M059J (cell line): ENCODE measurements around the gene SMIM13. TPM values are rescaled to one million over a fixed set of nuclear protein-coding genes. Genes with fewer than 3 reads are reported as not detected.

Experiments used
- DNase-seq: peaks from one replicate; pipeline ENCODE4 v3.0.0-alpha.2; 2012; ENCODE audit warnings: low read depth
- total RNA-seq: library from RNA; depleted of rRNA; stranded (reverse); fragments of >200 nt; shearing (Covaris generic); gene quantifications from 2 replicates; pipeline ENCODE4 v1.2.3, GENCODE V29; 2014

Gene SMIM13
- total RNA-seq, 1 experiment from 2014 or later: 26.8 TPM

GRCh38 chr6:11121851-11122250, 28.2 kb downstream of the SMIM13 start:
- no peak for DNase-seq

GRCh38 chr6:11122380-11122779, 28.7 kb downstream of the SMIM13 start:
- no peak for DNase-seq

GRCh38 chr6:11123978-11124377, 30.3 kb downstream of the SMIM13 start:
- no peak for DNase-seq

- DNase-seq: peak; percentile 90
Measured at GRCh38 chr6:11126876-11127275, 33.2 kb downstream of the SMIM13 start.

GRCh38 chr6:11128608-11129007, 35.0 kb downstream of the SMIM13 start:
- no peak for DNase-seq

- no peak for DNase-seq
Measured at GRCh38 chr6:11129908-11130565, 36.4 kb downstream of the SMIM13 start.

GRCh38 chr6:11130605-11131004, 37.0 kb downstream of the SMIM13 start:
- no peak for DNase-seq

- DNase-seq: no peak
Measured at GRCh38 chr6:11132194-11132888, 38.7 kb downstream of the SMIM13 start.

- no peak for DNase-seq
Measured at GRCh38 chr6:11133281-11133680, 39.6 kb downstream of the SMIM13 start.

GRCh38 chr6:11136809-11137208, 43.2 kb downstream of the SMIM13 start:
- DNase-seq: no peak

- peak; percentile 73 for DNase-seq
Measured at GRCh38 chr6:11139051-11139960, 45.7 kb downstream of the SMIM13 start.

GRCh38 chr6:11140056-11140455, 46.4 kb downstream of the SMIM13 start:
- no peak for DNase-seq

- DNase-seq: no peak
Measured at GRCh38 chr6:11141295-11141694, 47.7 kb downstream of the SMIM13 start.

GRCh38 chr6:11142296-11143027, 48.8 kb downstream of the SMIM13 start:
- peak; percentile 70 for DNase-seq

GRCh38 chr6:11143394-11144371, 50.0 kb downstream of the SMIM13 start:
- peak; percentile 96 for DNase-seq

GRCh38 chr6:11144393-11144851, 50.8 kb downstream of the SMIM13 start:
- peak; percentile 85 for DNase-seq

- DNase-seq: no peak
Measured at GRCh38 chr6:11146117-11146826, 52.6 kb downstream of the SMIM13 start.

- DNase-seq: no peak
Measured at GRCh38 chr6:11149551-11149950, 55.9 kb downstream of the SMIM13 start.

- no peak for DNase-seq
Measured at GRCh38 chr6:11151488-11151887, 57.9 kb downstream of the SMIM13 start.

GRCh38 chr6:11152581-11152980, 58.9 kb downstream of the SMIM13 start:
- DNase-seq: no peak
